Gastroesophageal sphincter (tissue), 4 donors: Measurements from ENCODE around the gene ARID1B. TPM values are rescaled to one million over a fixed set of nuclear protein-coding genes. Genes with fewer than 3 reads are reported as not detected.

Experiments
- ATAC-seq: fragments of 150-250 bp; one replicate; pipeline ENCODE4 v1.9.1; 2016; ENCODE audit warnings: mild to moderate bottlenecking, moderate library complexity
- H3K27ac ChIP-seq, 4 donors: fragments of 200-600 bp; sonication (generic) in 3 of 4; 1 replicate in 3 of 4; 2 replicates in 1 of 4; pipeline ENCODE4 v1.5.1; 2016 to 2019
- H3K27me3 ChIP-seq: fragments of 200-600 bp; sonication (generic); one replicate; pipeline ENCODE4 v1.5.1; 2019
- H3K36me3 ChIP-seq, 2 donors: fragments of 200-600 bp; sonication (generic); one replicate each; pipeline ENCODE4 v1.5.1; 2019; ENCODE audit warnings: control low read depth in 1 of 2
- H3K4me1 ChIP-seq, 3 donors: fragments of 200-600 bp; sonication (generic); 1 replicate in 2 of 3; 2 replicates in 1 of 3; pipeline ENCODE4 v1.5.1; 2016 to 2019; ENCODE audit warnings: control low read depth in 2 of 3
- H3K4me3 ChIP-seq, 2 donors: fragments of 200-600 bp; sonication (generic); one replicate each; pipeline ENCODE4 v1.5.1; 2019; ENCODE audit warnings: mild to moderate bottlenecking in 1 of 2, moderate library complexity in 1 of 2
- H3K9me3 ChIP-seq, 3 donors: fragments of 200-600 bp; sonication (generic); one replicate each; pipeline ENCODE4 v1.5.1; 2017 to 2019; ENCODE audit warnings: control low read depth in 2 of 3
- CTCF ChIP-seq, 4 experiments: fragments of 200-600 bp in 2 of 4; fragments of 450-650 bp in 2 of 4; sonication (generic) in 1 of 4; IDR thresholded peaks; one replicate each; pipeline ENCODE4 v1.5.1; 2017 to 2019; ENCODE audit warnings: antibody characterized with exemption in 4 of 4, mild to moderate bottlenecking in 2 of 4, moderate library complexity in 2 of 4
- EP300 ChIP-seq: sonication (generic); formaldehyde crosslinking; IDR thresholded peaks from one replicate; pipeline ENCODE4 v1.6.1; 2017; ENCODE audit warnings: antibody characterized with exemption, mild to moderate bottlenecking
- POLR2A ChIP-seq, 2 donors: fragments of 450-650 bp; IDR thresholded peaks; one replicate each; pipeline ENCODE4 v1.6.1; 2017; ENCODE audit warnings: antibody characterized with exemption in 2 of 2, mild to moderate bottlenecking in 2 of 2, moderate library complexity in 1 of 2
- POLR2AphosphoS5 ChIP-seq: sonication (generic); formaldehyde crosslinking; IDR thresholded peaks from one replicate; pipeline ENCODE4 v1.6.1; 2017; ENCODE audit warnings: antibody characterized with exemption
- WGBS, 2 donors: methylation state at CpG; one replicate each; pipeline ENCODE4 v1.1.5; 2018; ENCODE audit warnings: low coverage in 1 of 2; 5-methylcytosine and 5-hydroxymethylcytosine counted together
- total RNA-seq, 4 donors: library from RNA; depleted of rRNA; stranded (reverse); fragments of >200 nt; gene quantifications; one replicate each; pipeline ENCODE4 v1.1.0, GENCODE V29; 2016

The ARID1B gene
- total RNA-seq, 4 donors from 2014 or later: 40.0 to 106 (median 79.7) TPM

GRCh38 chr6:156796627-156797026, 19.4 kb downstream of the ARID1B start:
- peaks cover under 1 to 81% (median 21%) of the 10 kb centered on the region in 3 donors for H3K4me1 ChIP-seq
- no peak overlapping the region for H3K4me3 ChIP-seq
- no peak for TF ChIP-seq EP300
- no peaks in the 10 kb centered on the region for H3K9me3 ChIP-seq
- 73 to 86% methylated on average over 2 of the region's 3 CpGs for WGBS, 2 donors
- no peak overlapping the region for H3K27ac ChIP-seq
- no peaks in the 10 kb centered on the region for H3K27me3 ChIP-seq
- ATAC-seq: no peak
- H3K36me3 ChIP-seq: no peaks in the 10 kb centered on the region

- no peaks in the 10 kb centered on the region for H3K36me3 ChIP-seq
- TF ChIP-seq POLR2AphosphoS5 (no peak), EP300 (no peak), CTCF (IDR thresholded peaks at IDR 0.05) (no peak), POLR2A (IDR thresholded peaks at IDR 0.05) (no peak)
- no peak overlapping the region for H3K27ac ChIP-seq
- H3K9me3 ChIP-seq: no peaks in the 10 kb centered on the region
- no peaks in the 10 kb centered on the region for H3K27me3 ChIP-seq
- WGBS, 2 donors: 97 to 98% methylated on average over 9 to 13 of the region's 19 CpGs
- H3K4me3 ChIP-seq: no peak overlapping the region
- ATAC-seq: no peak
- peaks cover 0 to 80% (median 21%) of the 10 kb centered on the region in 3 donors for H3K4me1 ChIP-seq
Observed at GRCh38 chr6:156797901-156798735, 20.9 kb downstream of the ARID1B start.

- 42 to 51% methylated on average over 6 of the region's 6 CpGs for WGBS, 2 donors
- H3K4me3 ChIP-seq: no peak overlapping the region
- TF ChIP-seq EP300 (no peak), CTCF (IDR thresholded peaks at IDR 0.05) (no peak), POLR2AphosphoS5 (no peak), POLR2A (IDR thresholded peaks at IDR 0.05) (no peak)
- H3K9me3 ChIP-seq: no peaks in the 10 kb centered on the region
- H3K27me3 ChIP-seq: no peaks in the 10 kb centered on the region
- peaks cover 0 to 70% (median 0%) of the 10 kb centered on the region in 3 donors for H3K4me1 ChIP-seq
- ATAC-seq: no peak
- H3K36me3 ChIP-seq: no peaks in the 10 kb centered on the region
- H3K27ac ChIP-seq: no peak overlapping the region
Observed at GRCh38 chr6:156801712-156802111, 24.5 kb downstream of the ARID1B start.

GRCh38 chr6:156803353-156803752, 26.2 kb downstream of the ARID1B start:
- ATAC-seq: no peak
- no peak for TF ChIP-seq POLR2A (IDR thresholded peaks at IDR 0.05)
- TF ChIP-seq POLR2AphosphoS5: no peak
- Histone ChIP-seq H3K36me3 (no peaks in the 10 kb centered on the region), H3K27me3 (no peaks in the 10 kb centered on the region), H3K27ac (no peak overlapping the region), H3K4me3 (no peak overlapping the region), H3K9me3 (no peaks in the 10 kb centered on the region), H3K4me1 (peaks cover 0 to 71% (median 4%) of the 10 kb centered on the region in 3 donors)
- 73 to 82% methylated on average over 2 of the region's 2 CpGs for WGBS, 2 donors

- peaks cover 3 to 77% (median 9%) of the 10 kb centered on the region in 3 donors for H3K4me1 ChIP-seq
Observed at GRCh38 chr6:156804402-156804801, 27.2 kb downstream of the ARID1B start.

More at GRCh38 chr6:156804402-156804801, 27.2 kb downstream of the ARID1B start:
- TF ChIP-seq CTCF (IDR thresholded peaks at IDR 0.05) (no peak), POLR2A (IDR thresholded peaks at IDR 0.05) (no peak), EP300 (no peak), POLR2AphosphoS5 (no peak)
- no peak overlapping the region for H3K4me3 ChIP-seq
- H3K9me3 ChIP-seq: no peaks in the 10 kb centered on the region
- no peak overlapping the region for H3K27ac ChIP-seq
- no peak for ATAC-seq
- H3K36me3 ChIP-seq: no peaks in the 10 kb centered on the region
- WGBS, 2 donors: 89 to 91% methylated on average over 3 to 4 of the region's 4 CpGs
- no peaks in the 10 kb centered on the region for H3K27me3 ChIP-seq
